Endothelial cell (in vitro differentiated cells): ENCODE data around the gene CS. TPM values are rescaled to one million over a fixed set of nuclear protein-coding genes. Genes with fewer than 3 reads are reported as not detected.

Experiments
- DNase-seq: peaks from one replicate; pipeline ENCODE4 v3.0.0; 2021; ENCODE audit warnings: low spot score
- H3K27ac Mint-ChIP-seq: one replicate; pipeline ENCODE4 v1.8.0; 2021; ENCODE audit warnings: mixed read lengths, inconsistent platforms; ENCODE audit not compliant: unreplicated experiment
- H3K27me3 Mint-ChIP-seq: one replicate; pipeline ENCODE4 v1.8.0; 2021; ENCODE audit warnings: mild to moderate bottlenecking, moderate library complexity, mixed read lengths, inconsistent platforms; ENCODE audit not compliant: unreplicated experiment
- H3K36me3 Mint-ChIP-seq: one replicate; pipeline ENCODE4 v1.8.0; 2021; ENCODE audit warnings: mild to moderate bottlenecking, low read depth, mixed read lengths, inconsistent platforms; ENCODE audit not compliant: unreplicated experiment
- H3K4me1 Mint-ChIP-seq: one replicate; pipeline ENCODE4 v1.8.0; 2021; ENCODE audit warnings: mild to moderate bottlenecking, mixed read lengths, inconsistent platforms; ENCODE audit not compliant: unreplicated experiment
- H3K4me3 Mint-ChIP-seq: one replicate; pipeline ENCODE4 v1.8.0; 2021; ENCODE audit warnings: mild to moderate bottlenecking, mixed read lengths, inconsistent platforms; ENCODE audit not compliant: unreplicated experiment
- H3K9me3 Mint-ChIP-seq: one replicate; pipeline ENCODE4 v1.8.0; 2021; ENCODE audit warnings: mixed read lengths, inconsistent platforms; ENCODE audit not compliant: unreplicated experiment
- total RNA-seq: library from RNA; stranded (reverse); fragmentation: NEBNext Ultra II Directional; extraction: Animal tissue kit (Norgen Biotek cat#: 25700); gene quantifications from one replicate; pipeline ENCODE4 v1.2.1, GENCODE V29; 2021; ENCODE audit not compliant: unreplicated experiment
- TF ChIP-seq, protein P1 (sequence below): fragments of 200-600 bp; sonication (generic); IDR thresholded peaks from one replicate; pipeline ENCODE4 v1.5.0; 2021; ENCODE audit warnings: antibody characterized with exemption; ENCODE audit not compliant: unreplicated experiment

CS gene
- total RNA-seq, 1 donor from 2014 or later = 187 TPM

DNA sequence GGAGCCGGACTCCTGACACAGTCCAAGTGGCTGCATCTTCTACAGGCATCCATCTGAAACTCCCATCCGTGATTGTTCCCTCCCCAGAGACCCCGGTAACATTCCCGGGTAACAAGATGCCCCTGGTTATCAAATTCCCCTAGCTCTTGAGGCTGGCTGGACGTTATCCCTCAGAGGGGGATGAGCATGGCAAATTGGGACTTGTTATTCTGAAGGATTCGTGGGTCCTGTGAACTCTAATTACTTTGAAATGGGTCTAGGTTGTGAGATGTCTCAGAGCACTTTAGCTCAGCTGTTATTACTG, 34.3 kb upstream of the CS start:
- H3K4me3 Mint-ChIP-seq = peak overlapping the region; percentile 93
- H3K27me3 Mint-ChIP-seq = peaks cover 14% of the 10 kb centered on the region
- DNase-seq = peak; percentile 9
- TF ChIP-seq, protein P1, sequence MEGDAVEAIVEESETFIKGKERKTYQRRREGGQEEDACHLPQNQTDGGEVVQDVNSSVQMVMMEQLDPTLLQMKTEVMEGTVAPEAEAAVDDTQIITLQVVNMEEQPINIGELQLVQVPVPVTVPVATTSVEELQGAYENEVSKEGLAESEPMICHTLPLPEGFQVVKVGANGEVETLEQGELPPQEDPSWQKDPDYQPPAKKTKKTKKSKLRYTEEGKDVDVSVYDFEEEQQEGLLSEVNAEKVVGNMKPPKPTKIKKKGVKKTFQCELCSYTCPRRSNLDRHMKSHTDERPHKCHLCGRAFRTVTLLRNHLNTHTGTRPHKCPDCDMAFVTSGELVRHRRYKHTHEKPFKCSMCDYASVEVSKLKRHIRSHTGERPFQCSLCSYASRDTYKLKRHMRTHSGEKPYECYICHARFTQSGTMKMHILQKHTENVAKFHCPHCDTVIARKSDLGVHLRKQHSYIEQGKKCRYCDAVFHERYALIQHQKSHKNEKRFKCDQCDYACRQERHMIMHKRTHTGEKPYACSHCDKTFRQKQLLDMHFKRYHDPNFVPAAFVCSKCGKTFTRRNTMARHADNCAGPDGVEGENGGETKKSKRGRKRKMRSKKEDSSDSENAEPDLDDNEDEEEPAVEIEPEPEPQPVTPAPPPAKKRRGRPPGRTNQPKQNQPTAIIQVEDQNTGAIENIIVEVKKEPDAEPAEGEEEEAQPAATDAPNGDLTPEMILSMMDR = no peak
- H3K27ac Mint-ChIP-seq = peak overlapping the region; percentile 99
- no peaks in the 10 kb centered on the region for H3K9me3 Mint-ChIP-seq
- peaks cover 33% of the 10 kb centered on the region for H3K4me1 Mint-ChIP-seq
- H3K36me3 Mint-ChIP-seq = no peaks in the 10 kb centered on the region

DNA sequence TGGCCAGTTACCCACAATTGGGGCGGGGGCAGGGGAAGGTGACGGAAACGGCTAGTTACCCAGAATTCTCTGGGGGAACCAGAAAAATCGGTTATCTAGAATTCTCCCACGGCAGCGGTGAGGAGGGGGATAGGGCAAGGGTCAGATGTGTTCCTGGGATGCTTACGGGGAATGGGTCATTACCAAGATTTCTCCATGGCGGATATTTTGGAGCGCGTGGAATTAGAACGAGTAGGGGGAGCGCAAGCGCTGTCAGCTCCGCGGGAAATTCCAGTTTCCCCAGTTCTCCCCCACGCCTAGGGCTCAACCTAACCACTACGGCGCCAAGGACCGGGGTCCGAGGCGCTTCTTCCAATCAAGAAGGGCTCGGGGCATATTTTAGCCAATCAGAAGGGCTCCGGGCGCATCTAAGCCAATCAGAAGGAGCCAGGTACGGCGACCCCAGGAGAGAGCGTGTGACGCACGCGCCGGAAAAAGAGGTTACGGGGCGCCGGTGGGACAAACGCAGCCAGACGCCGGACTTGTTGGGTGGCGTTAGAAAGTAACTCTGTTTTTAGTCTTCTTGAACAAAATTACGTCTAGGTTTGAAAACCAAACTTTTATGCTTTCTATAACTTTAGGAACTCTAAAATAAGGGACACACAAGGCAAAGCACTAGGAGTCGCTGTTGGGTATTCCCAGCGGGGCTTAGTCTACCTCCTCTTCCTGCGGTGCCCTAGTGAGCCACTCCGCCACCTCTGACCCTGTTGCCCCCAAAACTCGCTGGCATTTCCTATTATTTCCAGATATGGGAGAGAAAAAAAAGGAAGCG, 33.8 kb upstream of the CS start, which contains the start of gene PAN2:
PAN2 (minus strand) TSS at position 322 of the 811 bp plus-strand sequence. CDS start 906 bp downstream, outside the sequence.
- Mint-ChIP-seq H3K27me3 (peaks cover 10% of the 10 kb centered on the region), H3K27ac (peak within 1 kb of the TSS; percentile 99), H3K9me3 (no peaks in the 10 kb centered on the region), H3K4me3 (peak within 1 kb of the TSS; percentile 93), H3K4me1 (peaks cover 28% of the 10 kb centered on the region), H3K36me3 (no peaks in the 10 kb centered on the region)
- TF ChIP-seq, protein P1 = peak; percentile 62
- peak; percentile 84 for DNase-seq

DNA sequence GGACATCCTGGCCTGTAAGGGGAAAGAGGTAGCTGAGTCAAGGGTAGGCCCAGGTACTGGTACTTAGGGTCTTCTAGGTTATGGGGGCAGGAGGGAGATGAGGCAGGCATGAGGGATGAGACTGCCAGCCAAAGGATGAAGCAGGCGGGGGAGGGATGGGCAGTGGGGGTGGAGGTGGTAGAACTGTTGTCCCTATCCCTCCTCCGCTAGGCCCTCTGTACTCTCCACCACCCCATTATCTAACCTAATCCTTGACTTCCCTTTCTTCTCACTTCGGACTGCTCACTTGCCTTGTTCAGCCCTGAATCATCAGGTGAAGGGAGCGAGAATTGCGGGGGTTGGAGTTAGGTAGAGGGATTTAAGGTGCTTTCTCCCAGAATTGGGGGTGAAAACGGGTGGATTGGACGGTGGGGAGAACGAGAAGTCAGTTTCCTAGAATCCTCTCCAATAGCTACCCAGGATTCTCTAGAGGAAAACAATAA, 33.1 kb upstream of the CS start:
- peak overlapping the region; percentile 93 for H3K4me3 Mint-ChIP-seq
- H3K27me3 Mint-ChIP-seq = peaks cover 10% of the 10 kb centered on the region
- H3K4me1 Mint-ChIP-seq = peaks cover 23% of the 10 kb centered on the region
- peak; percentile 7 for DNase-seq
- peak overlapping the region; percentile 99 for H3K27ac Mint-ChIP-seq
- TF ChIP-seq, protein P1 = no peak
- H3K9me3 Mint-ChIP-seq = no peaks in the 10 kb centered on the region
- no peaks in the 10 kb centered on the region for H3K36me3 Mint-ChIP-seq

DNA sequence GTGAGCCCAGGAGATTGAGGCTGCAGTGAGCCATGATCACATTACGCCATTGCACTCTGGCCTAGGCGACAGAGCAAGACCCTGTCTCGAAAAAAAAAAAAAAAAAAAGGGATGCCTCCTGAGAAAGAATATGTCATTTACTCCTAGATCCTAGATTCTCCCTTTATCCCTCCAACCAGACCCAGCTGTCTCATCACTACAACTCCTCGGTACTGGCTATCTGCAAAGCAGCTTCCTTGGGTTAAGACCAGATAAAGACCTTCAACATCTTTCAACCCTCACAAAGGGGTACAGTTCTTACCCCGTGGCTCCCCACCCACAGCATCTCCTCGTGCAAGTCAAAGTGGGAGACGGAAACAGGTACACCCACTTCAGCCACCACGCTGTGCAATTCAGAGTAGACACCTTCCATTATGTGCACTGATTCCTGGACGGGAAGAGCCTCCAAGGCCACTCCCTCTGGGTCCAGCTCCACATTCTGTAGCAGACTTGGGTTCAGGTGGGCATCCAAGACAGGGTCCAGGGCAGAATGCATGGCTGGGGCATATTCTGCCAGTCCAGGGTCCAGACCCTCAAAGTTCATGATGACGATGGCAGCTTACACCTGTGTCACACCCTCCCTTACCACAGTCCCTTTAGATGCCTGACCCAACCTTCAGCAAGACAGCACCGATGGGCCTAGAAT, 32.5 kb upstream of the CS start:
- peak overlapping the region; percentile 93 for H3K4me3 Mint-ChIP-seq
- H3K27ac Mint-ChIP-seq = peak overlapping the region; percentile 99
- H3K9me3 Mint-ChIP-seq = no peaks in the 10 kb centered on the region
- peaks cover 20% of the 10 kb centered on the region for H3K4me1 Mint-ChIP-seq
- peaks cover 10% of the 10 kb centered on the region for H3K27me3 Mint-ChIP-seq
- TF ChIP-seq, protein P1 = no peak
- H3K36me3 Mint-ChIP-seq = no peaks in the 10 kb centered on the region
- DNase-seq = no peak

DNA sequence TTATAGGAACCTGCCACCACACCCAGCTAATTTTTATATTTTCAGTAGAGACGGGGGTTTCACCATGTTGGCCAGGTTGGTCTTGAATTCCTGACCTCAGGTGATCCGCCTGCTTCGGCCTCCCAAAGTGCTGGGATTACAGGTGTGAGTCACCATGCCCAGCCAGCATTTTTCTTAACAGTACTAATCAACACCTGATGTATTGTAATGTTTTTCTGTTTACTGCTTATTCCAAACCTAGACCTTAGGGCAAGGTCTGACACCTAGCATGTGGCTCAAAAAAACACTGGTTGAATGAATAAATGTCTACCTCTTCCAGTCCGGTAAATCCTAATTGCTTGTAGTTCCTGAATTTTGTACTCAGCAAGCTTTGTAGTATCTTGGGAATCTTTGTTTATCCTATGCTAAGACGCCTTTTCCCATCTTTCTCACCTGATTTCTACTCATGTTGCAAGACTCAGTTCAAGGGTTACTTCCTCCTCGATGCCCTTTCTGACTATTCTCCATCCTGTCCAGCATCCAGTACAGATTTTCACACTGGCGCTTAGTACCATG, 30.9 kb upstream of the CS start:
- Mint-ChIP-seq H3K27ac (no peak overlapping the region), H3K9me3 (no peaks in the 10 kb centered on the region), H3K4me1 (peaks cover 13% of the 10 kb centered on the region), H3K4me3 (no peak overlapping the region), H3K27me3 (peaks cover 10% of the 10 kb centered on the region), H3K36me3 (no peaks in the 10 kb centered on the region)
- TF ChIP-seq, protein P1 = no peak
- no peak for DNase-seq
